ENCODE data around the gene SUV39H1. TPM values are rescaled to one million over a fixed set of nuclear protein-coding genes. Genes with fewer than 3 reads are reported as not detected.

The SUV39H1 gene
- total and polyA plus RNA-seq, 2 of the 13 experiments (the other 11 are each of a cell fraction or from before 2014, with no cell fraction given): 5.2 to 10.1 TPM

GRCh38 chrX:48737213-48737938 is 40.8 kb downstream of the SUV39H1 start (continued):
- TF ChIP-seq ZNF710 (CRISPR knock-in tag; IDR thresholded peaks at IDR 0.05; ENCODE audit: borderline replicate concordance): no peak
- TF ChIP-seq ZNF850 (CRISPR knock-in tag; conservative IDR thresholded peaks at IDR 0.05): no peak
- TF ChIP-seq ARID4A (CRISPR knock-in tag; IDR thresholded peaks at IDR 0.05; ENCODE audit: borderline replicate concordance): peak; percentile 46; the same call in 1 of the 2 replicates
- peak in 1 of 2 experiments; percentile 24; a peak in 1 of 4 replicates for TF ChIP-seq KLF16 (CRISPR knock-in tag; IDR thresholded peaks at IDR 0.05)
- peak; percentile 93 for TF ChIP-seq GABPB1 (CRISPR knock-in tag; IDR thresholded peaks at IDR 0.05)
- peak; percentile 54 to 59; a peak in 2 of 4 replicates for TF ChIP-seq POLR2A (IDR thresholded peaks at IDR 0.05; ENCODE audit: insufficient read depth in 1 of 2, low read depth in 2 of 2, low read length in 2 of 2)
- no peak for TF ChIP-seq ZNF253 (CRISPR knock-in tag; IDR thresholded peaks at IDR 0.05; ENCODE audit: borderline replicate concordance)
- 0 out of 2 replicates have a peak, but pooled peaks have one; percentile 46 for TF ChIP-seq IKZF5 (CRISPR knock-in tag; IDR thresholded peaks at IDR 0.05)
- no peak for TF ChIP-seq ZNF7 (CRISPR knock-in tag; IDR thresholded peaks at IDR 0.05)
- no peak for TF ChIP-seq SP1 (IDR thresholded peaks at IDR 0.05)
- TF ChIP-seq SP1 (CRISPR knock-in tag; IDR thresholded peaks at IDR 0.05): peak; percentile 55; the same call in 1 of the 2 replicates
- 0 out of 2 replicates have a peak, but pooled peaks have one; percentile 7 for TF ChIP-seq HCFC1 (IDR thresholded peaks at IDR 0.05; ENCODE audit: low read depth, low read length)
- no peak for TF ChIP-seq ZFYVE20 (CRISPR knock-in tag; IDR thresholded peaks at IDR 0.05; ENCODE audit: borderline replicate concordance, low read depth)
- no peak for TF ChIP-seq CEBPZ (IDR thresholded peaks at IDR 0.05; ENCODE audit: low read length)
- peak; percentile 85 for TF ChIP-seq BHLHE40 (IDR thresholded peaks at IDR 0.05; ENCODE audit: low read length)
- TF ChIP-seq ZNF430 (CRISPR knock-in tag; IDR thresholded peaks at IDR 0.05): no peak
